Iris pigment epithelial cell (primary cell): ENCODE results near the gene SOSTDC1.

Source experiments
- DNase-seq: peaks from one replicate; pipeline ENCODE4 v3.0.0-alpha.2; 2011; ENCODE audit warnings: low read depth

The SOSTDC1 gene

DNA sequence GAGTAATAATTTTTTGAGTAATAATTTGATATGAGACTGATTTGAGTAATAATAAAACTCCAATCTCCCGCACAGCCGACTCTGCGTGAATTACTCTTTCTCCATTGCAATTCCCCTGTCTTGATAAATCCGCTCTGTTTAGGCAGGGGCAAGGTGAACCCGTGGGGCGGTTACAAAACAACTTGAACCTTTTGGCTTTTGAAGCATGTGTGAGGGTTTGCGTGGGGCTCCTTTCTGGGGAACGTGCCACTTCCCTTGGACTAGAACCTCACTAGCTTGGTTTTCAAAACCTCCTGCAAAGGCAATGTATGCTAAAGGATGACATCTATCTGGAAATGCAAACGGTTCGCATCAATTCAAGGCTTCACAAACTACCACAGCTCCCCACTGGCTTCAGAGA lies 45.7 kb downstream of the SOSTDC1 start:
- no peak for DNase-seq

DNA sequence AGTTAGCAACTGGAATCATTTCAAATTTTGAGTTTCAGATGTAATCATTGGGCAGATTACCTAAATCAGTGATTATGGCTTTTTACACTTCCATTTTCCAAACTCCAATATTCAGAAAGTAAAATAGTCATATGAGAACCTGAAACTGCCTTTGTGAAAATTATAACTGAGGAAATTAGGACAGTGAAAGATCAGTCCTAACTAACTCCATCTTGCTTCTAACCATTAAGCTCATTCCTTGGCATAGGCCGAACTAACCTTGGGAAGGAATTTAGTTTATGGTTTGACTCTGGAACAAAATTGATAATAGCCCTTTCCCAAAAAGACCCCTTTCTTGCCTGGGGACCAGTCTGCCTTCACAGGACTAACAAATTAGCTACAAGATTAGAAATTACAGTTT lies 46.4 kb downstream of the SOSTDC1 start:
- no peak for DNase-seq

GRCh38 chr7:16417906-16418305 lies 47.6 kb downstream of the SOSTDC1 start:
- peak; percentile 34 for DNase-seq

DNA sequence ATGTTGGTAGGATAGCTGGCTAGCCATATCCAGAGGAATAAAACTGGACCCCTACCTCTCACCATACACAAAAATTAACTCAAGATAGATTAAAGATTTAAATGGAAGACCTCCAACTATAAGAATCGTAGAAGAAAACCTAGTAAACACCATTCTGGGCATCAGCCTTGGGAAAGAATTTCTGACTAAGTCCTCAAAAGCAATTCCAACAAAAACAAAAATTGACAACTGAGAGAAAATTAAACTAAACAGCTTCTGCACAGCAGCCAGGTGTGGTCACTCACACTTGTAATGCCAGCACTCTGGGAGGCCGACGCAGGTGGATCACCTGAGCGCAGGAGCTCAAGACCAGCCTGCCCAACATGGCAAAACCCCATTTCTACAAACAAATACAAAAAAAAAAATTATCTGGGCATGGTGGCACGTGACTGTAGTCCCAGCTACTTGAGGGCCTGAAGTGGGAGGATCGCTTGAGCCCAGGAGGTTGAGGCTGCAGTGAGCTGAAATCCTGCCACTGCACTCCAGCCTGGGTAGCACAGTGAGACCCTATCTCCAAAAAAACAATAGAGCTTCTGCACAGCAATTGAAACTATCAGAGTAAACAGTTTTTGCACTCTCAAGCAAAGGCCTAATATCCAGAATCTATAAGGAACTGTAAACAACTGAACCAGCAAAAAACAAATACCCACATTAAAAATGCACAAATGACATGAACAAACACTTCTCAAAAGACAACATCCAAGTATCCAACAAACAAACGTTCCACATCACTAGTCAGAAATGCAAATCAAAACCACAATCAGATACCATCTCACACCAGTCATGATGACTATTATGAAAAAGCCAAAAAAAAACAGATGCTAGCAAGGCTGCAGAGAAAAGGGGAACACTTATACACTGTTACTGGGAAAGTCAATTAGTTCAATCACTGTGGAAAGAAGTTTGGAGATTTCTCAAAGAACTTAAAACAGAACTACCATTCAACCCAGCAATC lies 49.0 kb downstream of the SOSTDC1 start:
- DNase-seq = peak; percentile 79

- no peak for DNase-seq
These were observed 53.0 kb downstream of the SOSTDC1 start for GRCh38 chr7:16412274-16413254.
